NCI-H146 (cell line): ENCODE results near the gene PLCB1.

Experiments
- DNase-seq: peaks from one replicate; lab custom pipeline; 2025; lab: John Stamatoyannopoulos, UW

Gene PLCB1

DNA sequence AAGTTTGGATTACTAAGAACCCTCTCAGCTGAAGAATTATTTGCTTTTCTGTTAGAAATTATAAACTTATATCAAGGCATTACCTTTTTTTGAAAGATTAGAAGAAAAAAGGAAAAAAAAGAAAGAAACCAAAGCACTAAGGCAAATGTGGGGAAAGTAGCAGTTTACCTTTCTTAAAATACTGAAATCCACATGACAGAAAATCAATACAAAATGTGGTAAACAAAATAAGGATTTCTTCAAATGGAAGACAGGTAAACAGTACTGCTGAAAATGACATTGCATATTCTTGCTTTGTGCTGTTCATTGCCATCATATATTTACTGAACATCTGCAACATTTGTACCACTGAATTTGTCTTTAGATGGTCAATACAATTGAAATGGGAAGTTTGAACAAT is 525.6 kb downstream of the PLCB1 start:
- DNase-seq: no peak

DNA sequence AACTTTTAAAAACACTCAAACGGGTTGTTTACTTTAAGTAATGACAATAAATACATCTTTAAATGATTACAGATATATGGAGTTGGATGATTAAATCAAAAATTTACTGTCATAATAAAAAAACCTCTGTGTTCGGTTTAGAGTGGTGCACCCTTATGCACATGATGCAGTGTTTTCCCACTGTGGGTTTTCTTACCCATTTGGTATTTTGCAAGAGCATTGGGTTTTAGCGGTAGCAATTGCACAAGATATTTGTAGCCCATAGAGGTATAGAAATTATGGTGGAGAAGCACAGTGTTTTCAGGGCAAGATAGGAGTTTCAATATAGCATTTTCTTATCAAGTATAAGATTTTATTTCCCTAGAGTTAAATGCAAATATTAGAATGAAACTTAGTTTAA is 526.0 kb downstream of the PLCB1 start:
- DNase-seq: no peak

DNA sequence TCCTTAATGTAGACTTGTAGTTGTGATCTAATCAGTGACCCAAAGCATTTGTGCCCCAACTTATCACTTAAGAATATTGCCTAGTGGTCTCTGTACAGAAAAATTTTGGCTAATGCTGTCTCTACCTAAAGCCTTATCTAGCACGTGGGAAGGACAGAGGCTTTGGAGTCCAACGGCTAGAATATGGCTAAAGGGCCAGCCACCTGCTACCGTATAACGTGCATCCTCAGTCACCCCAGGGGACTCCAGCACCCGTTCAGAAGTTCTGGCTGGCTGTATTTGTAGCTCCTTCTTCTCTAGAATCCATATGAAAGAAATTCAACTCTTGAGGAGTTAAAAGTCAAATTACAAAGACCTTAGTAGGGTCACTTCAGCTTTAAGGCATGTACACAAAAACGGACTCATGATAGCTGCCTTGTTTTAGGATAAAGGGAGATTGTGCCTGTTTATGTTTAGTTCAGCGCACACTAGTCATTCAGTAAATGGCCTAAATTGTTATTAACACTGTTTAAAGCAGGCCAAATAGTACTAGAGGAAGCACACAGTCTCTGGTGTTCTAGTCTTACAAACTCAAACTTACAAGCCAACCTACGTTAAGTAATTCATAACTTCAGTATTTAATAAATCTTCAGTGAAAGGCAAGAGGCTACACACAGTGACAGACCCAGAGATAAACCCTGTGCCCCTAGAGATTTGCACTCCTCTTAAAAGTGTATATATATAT is 529.3 kb downstream of the PLCB1 start:
- DNase-seq: no peak

DNA sequence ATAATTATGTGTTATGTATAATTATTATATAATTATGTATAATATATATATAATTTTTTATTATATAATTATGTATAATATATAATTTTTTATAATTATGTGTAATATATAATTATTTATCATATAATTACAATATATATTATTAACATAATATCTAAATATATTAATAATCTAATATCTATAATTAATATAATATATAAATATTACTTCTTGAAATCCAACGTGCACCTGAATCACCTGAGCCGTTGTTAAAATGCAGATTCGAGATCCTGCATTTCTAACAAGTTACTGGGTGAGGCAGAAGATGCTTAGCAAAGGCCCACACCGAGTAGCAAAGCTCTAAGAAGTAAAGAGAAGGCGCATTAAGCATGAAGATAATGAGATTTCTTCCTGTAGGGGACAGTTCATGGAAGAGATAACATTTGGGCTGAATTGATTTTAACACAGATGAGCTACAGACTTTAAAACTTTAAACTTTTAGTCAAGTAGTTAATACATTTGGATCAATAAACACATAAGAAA is 530.4 kb downstream of the PLCB1 start:
- peak; percentile 8 for DNase-seq

DNA sequence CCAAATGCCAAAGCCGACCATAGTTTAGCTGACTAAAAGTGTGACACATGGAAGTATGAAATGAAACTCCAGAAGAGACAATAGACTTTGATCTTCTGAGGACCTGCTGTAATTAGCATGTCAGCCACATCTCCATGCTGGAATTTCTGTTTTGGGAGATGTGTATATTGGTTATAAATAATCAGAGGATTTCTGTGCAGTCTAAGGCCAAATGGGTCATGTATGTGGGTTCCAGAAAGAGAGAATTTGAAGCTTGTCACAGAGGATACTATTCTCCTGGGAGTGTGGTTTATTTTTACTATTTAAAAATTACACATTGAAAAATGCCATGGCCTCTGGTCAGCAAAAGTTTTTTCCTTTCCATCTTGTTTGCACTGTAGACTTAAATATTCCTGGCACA is 531.4 kb downstream of the PLCB1 start:
- no peak for DNase-seq

DNA sequence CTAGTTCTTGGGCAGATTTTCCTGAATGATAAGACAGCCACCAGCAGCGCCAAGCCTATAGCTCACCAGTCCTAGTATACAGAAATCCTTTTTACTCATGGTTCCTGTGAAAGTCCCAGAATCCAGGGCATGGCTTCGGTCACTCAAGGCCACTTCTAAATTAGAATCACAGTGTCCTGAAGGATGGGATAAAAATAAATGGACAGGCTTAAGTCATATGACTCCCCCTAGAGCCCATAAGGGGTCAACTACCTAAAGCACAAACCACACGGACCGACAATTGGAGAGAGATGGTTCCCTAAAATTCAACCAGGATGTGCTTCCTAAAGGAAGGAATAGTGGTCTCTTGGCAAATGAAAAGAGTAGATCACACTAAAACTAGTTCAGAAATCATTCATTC is 532.7 kb downstream of the PLCB1 start:
- DNase-seq: peak; percentile 16

DNA sequence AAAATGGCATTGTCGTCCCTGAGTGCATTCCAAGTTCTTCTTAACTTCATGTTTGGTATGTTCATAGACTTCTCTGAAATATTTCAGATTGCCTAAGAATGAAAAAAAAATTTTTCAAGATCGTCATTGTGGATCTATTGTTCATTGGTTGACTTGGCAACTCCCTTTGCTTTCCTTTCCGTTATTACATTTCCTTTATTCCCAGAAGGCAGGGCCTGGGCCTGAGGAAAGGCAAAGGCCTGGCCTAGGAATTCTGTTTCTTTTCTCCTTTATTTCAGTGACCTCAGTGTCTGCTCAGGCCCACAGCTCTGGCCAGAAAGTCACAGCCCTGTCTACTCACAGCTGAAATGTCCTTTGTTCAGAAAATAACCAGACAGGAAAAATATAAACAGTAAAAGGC is 535.2 kb downstream of the PLCB1 start:
- DNase-seq: no peak

DNA sequence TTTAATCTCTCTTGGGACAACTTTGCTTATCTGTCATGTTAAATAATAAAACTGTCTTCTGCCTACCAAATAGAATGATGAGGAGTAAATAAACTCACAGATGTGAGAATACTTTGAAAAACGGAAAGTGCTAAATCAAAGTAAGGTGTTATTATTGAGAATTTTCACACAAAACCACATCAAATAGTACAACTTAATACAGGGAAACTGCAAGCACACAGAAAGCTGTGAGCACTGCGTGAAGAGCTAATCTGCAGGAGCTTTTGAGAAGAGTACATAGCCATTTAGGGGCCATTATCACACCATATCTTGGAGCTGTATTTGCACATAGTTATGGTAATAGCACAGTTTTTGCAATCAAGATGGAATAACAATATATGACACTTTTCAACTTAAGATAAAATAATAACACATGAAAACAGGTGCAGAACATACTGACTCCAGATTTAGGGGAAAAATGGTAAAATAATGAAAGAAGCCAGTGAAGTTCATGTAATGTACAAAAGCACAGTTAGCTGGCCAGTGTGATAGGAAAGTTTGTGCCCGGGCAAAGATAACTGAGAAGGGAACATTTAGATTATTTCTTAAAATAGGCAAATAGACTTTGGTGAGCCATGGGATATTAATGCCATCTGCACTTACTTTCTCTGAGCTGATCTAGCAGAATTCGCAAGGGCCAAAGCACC is 538.3 kb downstream of the PLCB1 start:
- peak; percentile 46 for DNase-seq

DNA sequence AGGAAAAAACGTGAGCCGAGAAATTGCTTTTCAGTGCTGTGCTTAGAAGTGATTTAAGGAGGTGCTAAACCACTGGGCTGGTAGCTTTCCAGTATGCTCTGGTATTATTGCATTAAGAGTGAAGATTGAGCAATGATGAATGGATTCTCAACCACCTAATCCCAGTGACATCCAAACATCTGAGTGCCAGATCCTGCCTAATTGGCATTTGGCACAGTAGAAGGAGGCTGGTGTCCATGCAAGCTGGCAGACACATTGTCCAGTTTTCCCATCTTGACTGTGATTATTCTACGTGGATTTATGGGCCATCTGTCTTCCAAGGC is 538.8 kb downstream of the PLCB1 start:
- DNase-seq: no peak

DNA sequence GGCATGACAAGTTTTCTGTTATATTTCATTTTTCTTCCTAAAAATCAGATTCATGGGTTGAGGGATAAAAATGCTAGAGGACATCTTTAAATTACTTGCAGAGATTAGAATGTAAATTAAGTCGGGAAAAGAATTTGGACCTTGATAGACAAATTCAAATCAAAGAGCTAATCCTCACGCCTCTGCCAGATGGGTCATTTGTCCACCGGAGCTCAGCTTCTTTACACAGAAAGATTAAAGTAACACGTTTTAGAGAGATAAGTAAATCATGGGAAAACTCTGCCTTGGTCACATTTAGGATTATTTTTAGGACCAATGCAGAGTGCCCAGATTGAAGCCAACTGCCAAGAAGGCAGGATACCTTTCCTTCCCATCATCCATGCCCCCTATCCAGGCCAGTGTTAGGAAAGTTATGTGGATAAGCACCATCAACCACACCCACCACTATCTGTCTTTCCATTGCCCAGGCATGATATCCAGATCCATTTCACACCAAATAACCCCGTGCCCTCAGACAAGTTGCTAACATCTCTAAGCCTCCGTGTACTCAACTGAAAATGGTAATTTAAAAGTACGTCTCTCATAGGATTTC is 539.4 kb downstream of the PLCB1 start:
- no peak for DNase-seq

DNA sequence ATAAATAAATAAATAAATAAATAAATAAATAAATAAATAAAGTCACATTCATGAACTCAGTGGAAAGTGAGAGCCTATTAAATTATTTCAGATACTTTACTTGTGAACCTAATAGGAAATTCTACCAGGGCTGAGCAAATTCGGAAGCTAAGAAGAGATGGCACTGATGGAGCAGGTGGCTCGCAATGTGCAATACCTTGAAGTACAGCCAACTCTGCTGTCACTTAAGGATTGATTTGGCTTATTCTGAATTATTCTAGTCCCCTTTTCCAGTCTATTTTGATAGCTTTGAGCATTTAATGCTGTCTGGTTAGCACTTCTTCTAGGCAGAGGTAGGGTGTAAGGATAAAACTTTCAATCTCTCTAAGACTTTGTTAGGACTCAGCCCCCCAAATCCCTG is 541.0 kb downstream of the PLCB1 start:
- no peak for DNase-seq

DNA sequence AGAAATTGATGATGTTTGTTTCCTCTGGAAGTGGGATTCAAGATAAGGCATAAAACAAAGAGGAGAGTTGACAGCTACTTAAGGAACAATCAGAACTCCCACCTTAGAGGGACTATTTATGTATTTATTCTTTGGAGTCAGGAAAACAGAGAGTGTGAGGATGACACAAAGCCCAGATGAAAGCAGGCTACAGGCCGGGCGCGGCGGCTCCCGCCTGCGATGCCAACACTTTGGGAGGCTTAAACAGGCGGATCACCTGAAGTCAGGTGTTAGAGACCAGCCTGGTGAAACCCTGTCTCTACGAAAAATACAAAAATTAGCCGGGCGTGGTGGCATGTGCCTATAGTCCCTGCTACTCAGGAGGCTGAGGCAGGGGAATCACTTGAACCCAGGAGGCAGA is 543.8 kb downstream of the PLCB1 start:
- DNase-seq: no peak

DNA sequence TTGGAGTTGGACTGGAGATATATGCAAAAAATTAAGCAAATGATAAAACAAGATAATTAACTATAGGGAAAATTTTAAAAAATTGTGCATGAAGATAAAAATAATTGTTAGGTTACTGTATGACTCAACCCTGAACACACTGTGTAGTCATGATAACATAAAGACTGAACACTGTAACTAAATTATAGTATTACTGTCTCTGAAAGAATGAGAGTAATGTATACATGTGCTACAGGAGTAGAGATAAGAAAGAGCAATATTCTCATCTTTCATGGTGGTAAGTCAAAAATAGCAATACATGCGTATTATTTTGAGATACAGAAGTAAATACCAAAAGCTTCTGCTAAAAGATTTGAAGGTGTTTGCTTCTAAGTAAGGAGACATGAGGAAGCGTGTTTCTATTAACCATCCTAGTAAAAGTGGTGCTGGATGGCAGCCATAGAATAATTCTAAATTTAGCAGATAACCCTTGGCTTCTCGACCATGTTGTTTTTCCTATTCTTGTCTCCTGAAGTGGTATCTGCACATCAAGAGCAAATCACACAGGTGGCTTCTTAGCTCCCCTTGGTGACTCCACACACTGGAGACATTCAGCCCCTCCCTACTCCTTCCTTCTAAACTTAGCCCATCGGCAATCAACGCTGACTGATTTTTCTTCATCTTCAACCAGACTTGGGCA is 546.2 kb downstream of the PLCB1 start:
- DNase-seq: no peak

DNA sequence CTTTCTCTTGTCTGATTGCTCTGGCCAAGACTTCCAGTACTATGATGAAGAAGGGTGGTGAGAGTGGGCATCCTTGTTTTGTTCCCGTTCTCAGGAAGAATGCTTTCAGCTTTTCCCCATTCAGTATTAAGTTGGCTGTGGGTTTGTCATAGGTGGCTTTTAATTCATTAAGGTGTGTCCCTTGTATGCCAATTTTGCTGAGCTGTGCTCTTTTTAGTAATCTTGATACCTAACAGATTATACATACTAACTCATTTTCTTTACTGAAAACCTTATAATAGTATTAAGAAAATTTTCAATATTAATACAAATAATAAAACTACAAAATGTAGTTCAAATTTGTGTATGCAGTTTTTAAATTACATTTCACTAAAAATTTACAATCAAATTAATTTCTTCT is 557.3 kb downstream of the PLCB1 start:
- DNase-seq: no peak

DNA sequence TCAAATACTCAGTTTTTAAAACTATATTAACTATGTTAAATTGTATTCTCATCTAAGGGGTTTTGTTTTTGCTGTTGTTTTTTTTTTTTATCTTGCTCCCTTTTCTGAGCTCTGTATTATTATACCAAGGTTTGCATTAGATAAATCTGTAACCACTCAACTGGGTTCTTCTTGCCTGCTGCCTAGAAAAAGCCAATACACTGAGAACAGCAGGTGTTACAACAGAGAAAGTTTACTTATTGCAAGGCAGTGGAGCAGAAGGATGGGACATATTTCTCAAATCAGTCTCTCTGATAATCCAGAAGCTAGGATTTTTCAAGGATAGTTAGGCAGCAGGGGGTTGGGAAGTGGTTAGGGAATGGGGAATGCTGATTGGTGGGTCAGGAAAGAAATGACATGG is 558.0 kb downstream of the PLCB1 start:
- no peak for DNase-seq

DNA sequence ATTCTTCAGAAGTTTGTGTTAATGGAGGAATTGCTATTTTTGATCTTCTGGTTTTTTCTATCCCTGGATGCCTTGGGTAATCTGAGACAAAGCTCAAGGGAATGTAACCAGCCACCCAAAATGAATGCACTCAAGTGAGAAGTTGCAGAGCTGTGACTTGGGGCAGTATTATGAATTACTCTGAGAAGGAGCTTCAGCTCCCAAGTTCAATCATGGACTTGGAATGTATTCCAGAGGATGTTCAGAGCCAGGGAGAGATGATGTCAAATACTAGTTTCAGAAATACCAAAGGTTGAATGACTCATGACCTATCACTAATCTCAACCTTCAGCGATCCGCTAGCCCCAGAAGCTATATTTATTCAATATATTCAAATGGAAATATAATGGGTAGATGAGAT is 561.6 kb downstream of the PLCB1 start:
- DNase-seq: no peak

DNA sequence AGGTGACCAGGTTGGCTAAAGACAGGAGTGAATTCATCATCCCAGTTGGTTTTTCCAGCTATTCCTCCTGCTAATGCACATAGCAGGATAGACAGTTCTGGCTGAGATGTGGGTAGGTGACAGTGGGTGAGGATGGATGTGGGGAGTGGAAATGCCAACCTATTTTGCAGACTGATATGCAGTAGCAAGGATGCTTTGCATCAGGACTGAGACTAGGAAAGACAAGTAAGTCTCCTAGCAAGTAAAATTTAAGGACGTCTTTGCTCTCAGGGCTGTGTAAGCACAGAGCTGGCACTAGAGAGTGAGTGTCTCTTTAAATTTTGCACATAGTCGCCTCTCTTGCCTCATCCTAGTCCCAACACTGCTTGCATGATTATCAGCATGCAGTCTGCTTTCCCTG is 568.7 kb downstream of the PLCB1 start:
- DNase-seq: no peak

DNA sequence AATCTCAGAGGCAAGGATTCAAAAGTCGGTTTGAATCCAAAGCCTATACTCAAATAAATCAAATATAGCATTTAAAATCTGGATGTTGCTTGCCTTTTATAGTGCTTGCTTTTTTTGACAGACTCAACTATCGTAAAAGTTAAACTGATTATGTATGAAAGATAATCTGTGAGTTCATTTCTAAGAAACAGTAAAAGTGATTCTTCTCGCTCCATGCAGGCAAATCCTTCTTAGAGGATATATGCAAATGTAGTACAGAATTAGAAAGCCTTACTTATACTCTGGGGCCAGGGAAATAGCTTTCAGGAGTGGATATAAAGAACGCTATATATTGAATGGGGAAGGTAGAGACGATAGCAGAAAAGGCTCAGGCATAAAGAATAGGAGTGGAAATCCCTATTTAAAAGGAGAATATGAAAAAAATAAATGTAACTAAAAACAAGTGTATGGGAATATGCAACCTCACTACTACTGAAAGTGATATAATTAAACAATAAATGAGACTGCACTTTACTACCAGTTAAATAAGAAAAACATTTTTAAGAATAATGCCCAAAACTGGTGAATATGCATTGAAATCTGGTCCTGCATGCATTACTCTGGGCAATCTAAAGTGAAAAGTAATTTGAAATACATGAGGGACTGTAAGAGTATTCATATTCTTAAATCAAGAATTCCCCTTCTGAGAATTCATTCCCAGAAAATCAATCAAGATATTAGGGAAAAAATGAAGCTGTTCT is 575.1 kb downstream of the PLCB1 start:
- no peak for DNase-seq

DNA sequence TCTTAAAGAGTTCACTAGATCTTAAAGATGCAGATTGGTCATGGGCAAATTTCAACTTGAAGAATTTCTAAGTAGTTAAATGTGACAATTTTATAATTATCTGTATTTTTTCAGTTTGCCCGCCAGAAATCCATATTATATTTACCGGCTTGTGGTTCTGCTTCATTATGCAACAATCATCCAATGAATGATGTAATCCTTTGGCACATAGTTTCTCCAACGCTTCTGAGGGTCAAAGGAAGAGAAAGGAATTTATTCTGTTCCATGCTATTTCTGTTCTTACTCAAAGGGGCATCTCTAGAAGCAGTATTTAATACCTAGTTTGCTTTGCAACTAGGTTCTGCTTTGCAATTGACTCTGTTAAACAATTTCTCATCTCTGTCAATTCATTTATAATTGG is 577.6 kb downstream of the PLCB1 start:
- no peak for DNase-seq

DNA sequence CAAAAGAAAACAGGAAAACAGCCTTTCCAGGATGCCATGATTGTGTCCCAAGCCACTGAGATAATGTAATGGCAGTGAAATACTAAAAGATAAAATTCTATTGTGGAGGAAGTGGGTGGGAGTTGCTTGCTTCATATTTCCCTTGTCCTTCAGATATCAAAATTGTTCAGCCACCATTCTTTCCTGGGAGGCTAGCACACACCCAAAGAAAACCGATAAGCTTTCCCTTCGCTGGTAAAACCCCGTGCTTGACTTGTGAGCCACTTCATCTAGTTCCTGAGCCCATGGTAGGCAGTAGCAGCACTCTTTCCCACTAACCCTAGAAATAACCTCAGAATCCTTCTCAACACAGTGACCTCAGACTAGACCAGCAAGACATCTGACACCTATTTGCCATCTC is 579.4 kb downstream of the PLCB1 start:
- no peak for DNase-seq

DNA sequence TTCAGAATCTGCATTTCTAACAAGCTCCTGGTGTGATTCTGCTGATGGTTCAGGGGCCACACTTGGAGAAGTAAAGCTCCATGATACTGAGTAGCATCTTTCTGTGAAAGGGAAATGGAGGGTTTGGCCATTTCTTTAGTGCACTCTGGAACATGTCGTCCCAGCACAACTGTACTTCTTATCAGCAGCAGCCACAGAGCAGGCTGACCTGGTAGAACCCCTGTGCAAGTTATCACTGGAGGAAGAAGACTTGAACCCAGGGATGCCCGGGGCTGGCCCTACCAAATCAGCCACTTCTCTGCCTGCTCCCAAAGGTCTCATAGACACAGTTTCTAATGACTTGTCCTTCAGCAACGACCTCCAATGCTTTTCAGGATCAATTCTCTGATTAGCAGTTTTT is 582.1 kb downstream of the PLCB1 start:
- no peak for DNase-seq

DNA sequence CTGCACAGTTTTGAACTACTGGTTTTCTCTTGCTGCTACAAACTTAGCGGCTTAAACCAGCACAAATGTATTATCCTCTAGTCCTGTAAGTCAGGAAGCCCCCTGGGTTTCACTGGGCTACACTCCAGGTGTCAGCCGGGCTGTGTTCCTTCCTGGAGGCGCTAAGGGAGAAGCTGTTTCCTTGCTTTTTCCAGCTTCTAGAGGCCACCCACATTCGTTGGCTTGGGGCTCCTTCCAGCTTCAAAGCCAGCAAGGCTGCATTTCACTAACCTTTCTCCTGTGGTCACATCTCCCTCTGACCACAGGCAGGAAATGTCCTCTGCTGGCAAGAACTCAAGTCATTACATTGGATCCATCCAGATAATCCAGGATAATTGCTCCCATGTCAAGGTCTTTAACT is 586.2 kb downstream of the PLCB1 start:
- peak; percentile 36 for DNase-seq
